PFSK-1 (cell line): ENCODE measurements around the gene BCR.

ENCODE experiments used
- FOXP2 ChIP-seq: optimal IDR thresholded peaks from 2 replicates; pipeline ENCODE3; 2011; ENCODE audit warnings: borderline replicate concordance, control low read depth, inconsistent platforms; ENCODE audit not compliant: insufficient read depth; ENCODE audit errors: extremely low read length, extremely low read depth
- POLR2AphosphoS5 ChIP-seq: IDR thresholded peaks from 2 replicates; pipeline ENCODE4 v1.6.1; 2012; ENCODE audit warnings: low read depth, mild to moderate bottlenecking, control low read depth, low read length, moderate library complexity
- SIN3A ChIP-seq: IDR thresholded peaks from 2 replicates; pipeline ENCODE4 v1.6.1; 2012; ENCODE audit warnings: mild to moderate bottlenecking, low read length, moderate library complexity, borderline replicate concordance; ENCODE audit not compliant: insufficient read depth
- TAF1 ChIP-seq: IDR thresholded peaks from 2 replicates; pipeline ENCODE4 v1.6.1; 2012; ENCODE audit warnings: low read length, control low read depth, borderline replicate concordance; ENCODE audit not compliant: insufficient read depth
- TF ChIP-seq, protein P1 (sequence below), 2 experiments: IDR thresholded peaks; 2 replicates each; pipeline versions ENCODE4 v1.6.1 to v1.8.0; 2011 to 2012; ENCODE audit warnings: low read depth in 2 of 2, low read length in 2 of 2, control low read depth in 1 of 2, inconsistent platforms in 1 of 2, mild to moderate bottlenecking in 1 of 2, moderate library complexity in 1 of 2; ENCODE audit not compliant: insufficient read depth in 1 of 2

The BCR gene

DNA sequence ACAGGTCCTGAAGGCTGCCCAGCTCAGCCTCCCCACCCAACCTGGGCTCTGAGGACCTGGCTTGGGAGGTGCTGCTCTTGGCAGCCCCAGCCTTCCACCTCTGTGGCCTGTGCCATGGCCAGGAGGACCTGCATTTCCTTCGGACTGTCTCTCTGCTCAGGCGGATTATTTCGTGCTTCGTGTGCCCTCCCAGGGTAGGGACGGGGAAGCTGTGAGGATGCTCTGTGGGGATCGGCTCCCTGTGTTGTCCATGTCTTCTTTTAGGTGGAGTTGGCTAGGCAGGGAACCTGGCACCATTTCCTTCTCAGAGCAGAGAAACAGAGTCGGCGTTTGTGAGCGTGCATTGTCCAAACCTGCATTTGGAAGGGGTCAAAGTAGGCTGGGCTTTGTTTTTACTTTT, 34.1 kb downstream of the BCR start:
- no peak for TF ChIP-seq TAF1
- TF ChIP-seq, protein P1, sequence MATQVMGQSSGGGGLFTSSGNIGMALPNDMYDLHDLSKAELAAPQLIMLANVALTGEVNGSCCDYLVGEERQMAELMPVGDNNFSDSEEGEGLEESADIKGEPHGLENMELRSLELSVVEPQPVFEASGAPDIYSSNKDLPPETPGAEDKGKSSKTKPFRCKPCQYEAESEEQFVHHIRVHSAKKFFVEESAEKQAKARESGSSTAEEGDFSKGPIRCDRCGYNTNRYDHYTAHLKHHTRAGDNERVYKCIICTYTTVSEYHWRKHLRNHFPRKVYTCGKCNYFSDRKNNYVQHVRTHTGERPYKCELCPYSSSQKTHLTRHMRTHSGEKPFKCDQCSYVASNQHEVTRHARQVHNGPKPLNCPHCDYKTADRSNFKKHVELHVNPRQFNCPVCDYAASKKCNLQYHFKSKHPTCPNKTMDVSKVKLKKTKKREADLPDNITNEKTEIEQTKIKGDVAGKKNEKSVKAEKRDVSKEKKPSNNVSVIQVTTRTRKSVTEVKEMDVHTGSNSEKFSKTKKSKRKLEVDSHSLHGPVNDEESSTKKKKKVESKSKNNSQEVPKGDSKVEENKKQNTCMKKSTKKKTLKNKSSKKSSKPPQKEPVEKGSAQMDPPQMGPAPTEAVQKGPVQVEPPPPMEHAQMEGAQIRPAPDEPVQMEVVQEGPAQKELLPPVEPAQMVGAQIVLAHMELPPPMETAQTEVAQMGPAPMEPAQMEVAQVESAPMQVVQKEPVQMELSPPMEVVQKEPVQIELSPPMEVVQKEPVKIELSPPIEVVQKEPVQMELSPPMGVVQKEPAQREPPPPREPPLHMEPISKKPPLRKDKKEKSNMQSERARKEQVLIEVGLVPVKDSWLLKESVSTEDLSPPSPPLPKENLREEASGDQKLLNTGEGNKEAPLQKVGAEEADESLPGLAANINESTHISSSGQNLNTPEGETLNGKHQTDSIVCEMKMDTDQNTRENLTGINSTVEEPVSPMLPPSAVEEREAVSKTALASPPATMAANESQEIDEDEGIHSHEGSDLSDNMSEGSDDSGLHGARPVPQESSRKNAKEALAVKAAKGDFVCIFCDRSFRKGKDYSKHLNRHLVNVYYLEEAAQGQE (IDR thresholded peaks at IDR 0.05; ENCODE audit: insufficient read depth in 1 of 2, low read depth in 2 of 2, low read length in 2 of 2), result no peak
- TF ChIP-seq SIN3A, result no peak
- no peak for TF ChIP-seq POLR2AphosphoS5
- TF ChIP-seq FOXP2, result no peak

GRCh38 chr22:23215294-23216241, 35.3 kb downstream of the BCR start:
- TF ChIP-seq TAF1 (no peak), SIN3A (no peak), POLR2AphosphoS5 (no peak), FOXP2 (no peak)
- TF ChIP-seq, protein P1 (IDR thresholded peaks at IDR 0.05; ENCODE audit: insufficient read depth in 1 of 2, low read depth in 2 of 2, low read length in 2 of 2), result no peak

DNA sequence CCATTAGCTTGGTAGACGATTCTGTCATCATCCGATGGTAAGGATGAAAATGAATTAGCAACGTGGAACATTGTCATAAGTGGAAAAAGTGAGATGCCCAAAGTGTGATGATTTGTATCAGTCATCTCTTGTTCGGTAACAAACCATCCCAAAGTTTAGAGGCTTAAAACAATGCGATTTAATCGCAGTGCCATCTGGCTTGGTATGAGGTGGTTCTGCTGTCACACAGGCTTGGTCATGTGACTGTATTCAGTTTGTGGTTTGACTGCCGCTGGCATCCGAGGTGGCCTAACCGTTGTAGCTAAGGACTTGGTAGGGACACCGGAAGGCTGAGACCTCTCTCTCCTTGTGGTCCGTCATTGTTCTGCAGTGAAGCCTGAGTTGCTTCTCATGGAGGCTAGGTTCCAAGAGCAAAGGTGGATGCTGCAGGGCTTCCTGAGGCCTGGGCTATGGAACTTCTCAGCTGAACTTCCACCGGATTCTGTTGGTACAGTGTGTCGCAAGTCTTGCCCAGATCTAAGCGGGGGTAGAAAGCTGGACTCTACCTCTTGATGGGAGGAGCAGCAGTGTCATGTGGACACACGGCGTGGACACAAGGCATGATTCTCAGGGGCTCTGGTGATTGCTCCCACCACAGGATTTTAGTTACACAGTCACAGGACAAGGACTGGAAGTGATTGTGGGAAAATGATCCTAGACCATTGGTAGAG, 36.3 kb downstream of the BCR start:
- TF ChIP-seq, protein P1 (IDR thresholded peaks at IDR 0.05; ENCODE audit: insufficient read depth in 1 of 2, low read depth in 2 of 2, low read length in 2 of 2), result no peak
- TF ChIP-seq FOXP2, result no peak
- TF ChIP-seq SIN3A, result no peak
- no peak for TF ChIP-seq TAF1

GRCh38 chr22:23217171-23218052, 37.1 kb downstream of the BCR start:
- TF ChIP-seq FOXP2, result peak; percentile 14
- TF ChIP-seq POLR2AphosphoS5, result no peak

DNA sequence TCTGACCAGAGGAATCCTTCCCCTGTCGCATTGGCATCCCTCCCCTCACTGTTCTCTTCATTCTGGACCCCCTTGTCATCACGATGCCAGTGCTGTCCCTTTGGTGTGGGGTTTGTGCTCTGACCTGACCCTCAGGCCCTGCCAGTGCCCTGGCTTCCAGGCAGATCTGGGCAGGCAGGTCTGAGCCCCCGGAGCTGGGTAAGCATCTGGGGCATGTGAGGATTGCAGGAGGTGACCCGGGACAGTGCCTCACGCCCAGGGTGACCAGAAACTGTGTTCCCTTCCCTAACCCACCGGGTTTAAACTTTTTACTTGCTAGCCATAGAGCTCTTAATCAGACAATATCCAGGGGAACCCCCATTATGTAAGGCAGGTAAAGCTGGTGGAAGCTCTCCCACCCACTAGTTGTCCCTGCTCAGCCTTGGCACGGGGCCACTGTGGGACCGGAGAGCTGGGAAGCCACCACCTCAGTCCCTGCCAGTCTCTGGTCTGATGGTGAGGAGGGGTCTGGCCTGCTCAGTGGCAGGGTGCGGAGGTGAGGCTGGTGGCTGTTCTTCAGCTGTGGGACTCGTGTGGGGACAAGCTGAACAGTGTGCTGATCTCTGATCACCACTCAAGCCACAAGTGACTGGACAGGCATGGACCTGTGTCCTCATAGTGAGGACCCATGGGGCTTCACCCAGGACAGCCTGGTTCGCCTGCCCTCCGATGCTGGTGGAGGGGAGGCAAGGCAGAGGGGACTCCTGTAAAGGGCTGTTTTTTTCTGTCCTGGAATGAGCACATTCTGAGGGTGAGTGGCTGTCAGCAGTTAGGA, 38.0 kb downstream of the BCR start:
- TF ChIP-seq, protein P1 (IDR thresholded peaks at IDR 0.05; ENCODE audit: insufficient read depth in 1 of 2, low read depth in 2 of 2, low read length in 2 of 2), result no peak
- TF ChIP-seq TAF1 (no peak), FOXP2 (no peak), SIN3A (no peak)
